Left hindlimb (tissue), 1 donor: Measurements from ENCODE around the gene AMIGO1.

Source experiments
- DNase-seq: peaks from one replicate; pipeline ENCODE4 v3.0.0-alpha.2; 2018

The AMIGO1 gene

GRCh38 chr1:109500941-109501381 lies 8.6 kb downstream of the AMIGO1 start:
- DNase-seq, result no peak

- no peak for DNase-seq
These were observed 9.6 kb downstream of the AMIGO1 start for GRCh38 chr1:109499661-109500536.

- no peak for DNase-seq
These were observed 10.4 kb downstream of the AMIGO1 start for GRCh38 chr1:109499081-109499480.

GRCh38 chr1:109498161-109498801 lies 11.2 kb downstream of the AMIGO1 start:
- peak; percentile 71 for DNase-seq

- no peak for DNase-seq
These were observed 11.9 kb downstream of the AMIGO1 start for GRCh38 chr1:109497449-109498160.

GRCh38 chr1:109495738-109496137 lies 13.8 kb downstream of the AMIGO1 start:
- no peak for DNase-seq

GRCh38 chr1:109493805-109494539 lies 15.6 kb downstream of the AMIGO1 start, which contains the start of gene CYB561D1:
Gene CYB561D1, plus strand, starts transcription at chr1:109494094. Its CDS starts 46 bp downstream, at chr1:109494140.
- peak; percentile 93 for DNase-seq

GRCh38 chr1:109493227-109493626 lies 16.3 kb downstream of the AMIGO1 start:
- DNase-seq, result no peak

GRCh38 chr1:109492779-109493178 lies 16.7 kb downstream of the AMIGO1 start:
- DNase-seq, result no peak

GRCh38 chr1:109491372-109491771 lies 18.2 kb downstream of the AMIGO1 start:
- DNase-seq, result no peak

- no peak for DNase-seq
These were observed 18.6 kb downstream of the AMIGO1 start for GRCh38 chr1:109490934-109491302.

- peak; percentile 65 for DNase-seq
These were observed 19.2 kb downstream of the AMIGO1 start for GRCh38 chr1:109490029-109490933.

- DNase-seq, result no peak
These were observed 20.8 kb downstream of the AMIGO1 start for GRCh38 chr1:109488696-109489095.

- DNase-seq, result peak; percentile 8
These were observed 21.3 kb downstream of the AMIGO1 start for GRCh38 chr1:109488201-109488600.

- peak; percentile 45 for DNase-seq
These were observed 22.3 kb downstream of the AMIGO1 start for GRCh38 chr1:109487261-109487660.

GRCh38 chr1:109485001-109485400 lies 24.5 kb downstream of the AMIGO1 start:
- peak; percentile 11 for DNase-seq

GRCh38 chr1:109484519-109484975 lies 25.0 kb downstream of the AMIGO1 start:
- DNase-seq, result no peak

GRCh38 chr1:109483672-109484518 lies 25.6 kb downstream of the AMIGO1 start, which contains the start of gene ATXN7L2:
Gene ATXN7L2, plus strand, starts transcription at chr1:109483905. Its CDS starts 49 bp downstream, at chr1:109483954.
- peak; percentile 98 for DNase-seq

GRCh38 chr1:109482791-109483671 lies 26.5 kb downstream of the AMIGO1 start:
- DNase-seq, result no peak
